IgD-negative memory B cell (primary cell): ENCODE results near the gene CDH1. TPM values are rescaled to one million over a fixed set of nuclear protein-coding genes. Genes with fewer than 3 reads are reported as not detected.

Experiments
- H3K27ac Mint-ChIP-seq, 3 donors: one replicate each; pipeline ENCODE4 v1.8.0; 2020 to 2022; ENCODE audit warnings: mild to moderate bottlenecking in 3 of 3, mixed read lengths in 3 of 3, moderate library complexity in 1 of 3
- H3K27me3 Mint-ChIP-seq: one replicate; pipeline ENCODE4 v1.8.0; 2021; ENCODE audit warnings: mixed read lengths
- H3K36me3 Mint-ChIP-seq: one replicate; pipeline ENCODE4 v1.8.0; 2020; ENCODE audit warnings: mild to moderate bottlenecking, mixed read lengths
- H3K4me1 Mint-ChIP-seq, 3 donors: one replicate each; pipeline ENCODE4 v1.8.0; 2020 to 2022; ENCODE audit warnings: mixed read lengths in 3 of 3, mild to moderate bottlenecking in 1 of 3
- H3K4me3 Mint-ChIP-seq, 4 donors: one replicate each; pipeline ENCODE4 v1.8.0; 2020 to 2022; ENCODE audit warnings: mild to moderate bottlenecking in 4 of 4, mixed read lengths in 4 of 4, moderate library complexity in 3 of 4
- H3K9me3 Mint-ChIP-seq, 3 donors: one replicate each; pipeline ENCODE4 v1.8.0; 2020 to 2021; ENCODE audit warnings: mixed read lengths in 3 of 3, mild to moderate bottlenecking in 1 of 3
- polyA plus RNA-seq: library from polyadenylated mRNA; unstranded; fragments of 300-500 nt; fragmentation: Illumina TruSeq; gene quantifications from one replicate; pipeline ENCODE4 v1.2.3, GENCODE V29; 2021

CDH1 gene
- polyA plus RNA-seq, 1 donor from 2014 or later: not detected

GRCh38 chr16:68718590-68718989 lies 18.5 kb upstream of the CDH1 start:
- peaks cover 1% of the 10 kb centered on the region for H3K36me3 Mint-ChIP-seq
- no peaks in the 10 kb centered on the region for H3K27me3 Mint-ChIP-seq
- peaks cover 0 to 3% (median 1%) of the 10 kb centered on the region in 3 donors for H3K9me3 Mint-ChIP-seq
- no peak overlapping the region for H3K27ac Mint-ChIP-seq
- peaks cover 0 to 6% (median 5%) of the 10 kb centered on the region in 3 donors for H3K4me1 Mint-ChIP-seq
- no peak overlapping the region for H3K4me3 Mint-ChIP-seq

- Mint-ChIP-seq H3K4me3 (peak overlapping the region in 1 of 4 donors; percentile 60), H3K27ac (peak overlapping the region in 1 of 3 donors; percentile 50), H3K36me3 (peaks cover 1% of the 10 kb centered on the region), H3K9me3 (peaks cover 0 to 3% (median 1%) of the 10 kb centered on the region in 3 donors), H3K4me1 (peaks cover 0 to 6% (median 5%) of the 10 kb centered on the region in 3 donors), H3K27me3 (no peaks in the 10 kb centered on the region)
These were observed 17.1 kb upstream of the CDH1 start for GRCh38 chr16:68719993-68720489.

GRCh38 chr16:68722119-68723024 lies 14.7 kb upstream of the CDH1 start:
- Mint-ChIP-seq H3K27ac (no peak overlapping the region), H3K27me3 (no peaks in the 10 kb centered on the region), H3K4me1 (peaks cover 0 to 6% (median 5%) of the 10 kb centered on the region in 3 donors), H3K36me3 (peaks cover 1% of the 10 kb centered on the region), H3K4me3 (no peak overlapping the region), H3K9me3 (no peaks in the 10 kb centered on the region)

GRCh38 chr16:68724797-68725196 lies 12.3 kb upstream of the CDH1 start:
- H3K27me3 Mint-ChIP-seq: peaks cover 4% of the 10 kb centered on the region
- H3K27ac Mint-ChIP-seq: no peak overlapping the region
- peaks cover 0 to 4% (median 4%) of the 10 kb centered on the region in 3 donors for H3K4me1 Mint-ChIP-seq
- peaks cover 2% of the 10 kb centered on the region for H3K36me3 Mint-ChIP-seq
- H3K9me3 Mint-ChIP-seq: no peaks in the 10 kb centered on the region
- H3K4me3 Mint-ChIP-seq: no peak overlapping the region

GRCh38 chr16:68728523-68728922 lies 8.6 kb upstream of the CDH1 start:
- Mint-ChIP-seq H3K27ac (peak overlapping the region in 1 of 3 donors; percentile 69), H3K9me3 (no peaks in the 10 kb centered on the region)

GRCh38 chr16:68731637-68732036 lies 5.5 kb upstream of the CDH1 start:
- no peaks in the 10 kb centered on the region for H3K4me1 Mint-ChIP-seq
- peaks cover 42% of the 10 kb centered on the region for H3K27me3 Mint-ChIP-seq
- no peak overlapping the region for H3K4me3 Mint-ChIP-seq
- no peaks in the 10 kb centered on the region for H3K9me3 Mint-ChIP-seq
- peak overlapping the region in 1 of 3 donors; percentile 64 for H3K27ac Mint-ChIP-seq
- peaks cover 2% of the 10 kb centered on the region for H3K36me3 Mint-ChIP-seq

More at GRCh38 chr16:68728523-68728922, 8.6 kb upstream of the CDH1 start:
- Mint-ChIP-seq H3K36me3 (peaks cover 2% of the 10 kb centered on the region), H3K4me1 (no peaks in the 10 kb centered on the region), H3K4me3 (no peak overlapping the region), H3K27me3 (peaks cover 20% of the 10 kb centered on the region)

- Mint-ChIP-seq H3K36me3 (peaks cover 2% of the 10 kb centered on the region), H3K9me3 (no peaks in the 10 kb centered on the region), H3K27ac (no peak overlapping the region), H3K4me3 (no peak overlapping the region), H3K27me3 (peaks cover 46% of the 10 kb centered on the region), H3K4me1 (peaks cover 0 to 2% (median 0%) of the 10 kb centered on the region in 3 donors)
These were observed 4.9 kb upstream of the CDH1 start for GRCh38 chr16:68732042-68732680.

- Mint-ChIP-seq H3K27me3 (peaks cover 49% of the 10 kb centered on the region), H3K4me1 (peaks cover 0 to 5% (median 0%) of the 10 kb centered on the region in 3 donors), H3K4me3 (no peak overlapping the region), H3K9me3 (peaks cover 0 to 1% (median 0%) of the 10 kb centered on the region in 3 donors), H3K27ac (no peak overlapping the region), H3K36me3 (peaks cover 2% of the 10 kb centered on the region)
These were observed 4.2 kb upstream of the CDH1 start for GRCh38 chr16:68732741-68733399.

- peaks cover 49% of the 10 kb centered on the region for H3K27me3 Mint-ChIP-seq
- H3K4me1 Mint-ChIP-seq: peaks cover 0 to 6% (median 2%) of the 10 kb centered on the region in 3 donors
- peaks cover 2% of the 10 kb centered on the region for H3K36me3 Mint-ChIP-seq
- H3K27ac Mint-ChIP-seq: peak overlapping the region in 1 of 3 donors; percentile 55
- no peak overlapping the region for H3K4me3 Mint-ChIP-seq
- H3K9me3 Mint-ChIP-seq: peaks cover 0 to 1% (median 0%) of the 10 kb centered on the region in 3 donors
These were observed 3.5 kb upstream of the CDH1 start for GRCh38 chr16:68733570-68733969.

- H3K4me3 Mint-ChIP-seq: no peak overlapping the region
- peaks cover 0 to 1% (median 0%) of the 10 kb centered on the region in 3 donors for H3K9me3 Mint-ChIP-seq
- peaks cover 44% of the 10 kb centered on the region for H3K27me3 Mint-ChIP-seq
- H3K36me3 Mint-ChIP-seq: no peaks in the 10 kb centered on the region
- peaks cover 0 to 7% (median 4%) of the 10 kb centered on the region in 3 donors for H3K4me1 Mint-ChIP-seq
- H3K27ac Mint-ChIP-seq: peak overlapping the region in 1 of 3 donors; percentile 59
These were observed 2.3 kb upstream of the CDH1 start for GRCh38 chr16:68734782-68735181.

- Mint-ChIP-seq H3K27ac (no peak overlapping the region), H3K4me3 (peak overlapping the region in 2 of 4 donors; percentile 65 to 85), H3K4me1 (peaks cover 12 to 20% (median 19%) of the 10 kb centered on the region in 3 donors), H3K27me3 (peaks cover 39% of the 10 kb centered on the region), H3K36me3 (no peaks in the 10 kb centered on the region), H3K9me3 (peaks cover 0 to 1% (median 0%) of the 10 kb centered on the region in 3 donors)
These were observed 531 bp upstream of the CDH1 start for GRCh38 chr16:68736561-68736960.

- Mint-ChIP-seq H3K27me3 (peaks cover 29% of the 10 kb centered on the region), H3K27ac (peak overlapping the region in 1 of 3 donors; percentile 45), H3K9me3 (peaks cover 0 to 1% (median 0%) of the 10 kb centered on the region in 3 donors), H3K4me3 (peak overlapping the region in 2 of 4 donors; percentile 21 to 35), H3K4me1 (peaks cover 12 to 21% (median 20%) of the 10 kb centered on the region in 3 donors), H3K36me3 (no peaks in the 10 kb centered on the region)
These were observed 888 bp downstream of the CDH1 start for GRCh38 chr16:68737730-68738629.

GRCh38 chr16:68739964-68740627 lies 3.0 kb downstream of the CDH1 start:
- peak overlapping the region in 2 of 4 donors; percentile 79 to 82 for H3K4me3 Mint-ChIP-seq

More at GRCh38 chr16:68739964-68740627, 3.0 kb downstream of the CDH1 start:
- peaks cover 0 to 1% (median 0%) of the 10 kb centered on the region in 3 donors for H3K9me3 Mint-ChIP-seq
- peaks cover 18% of the 10 kb centered on the region for H3K27me3 Mint-ChIP-seq
- peak overlapping the region in 1 of 3 donors; percentile 69 for H3K27ac Mint-ChIP-seq
- no peaks in the 10 kb centered on the region for H3K36me3 Mint-ChIP-seq
- H3K4me1 Mint-ChIP-seq: peaks cover 12 to 21% (median 20%) of the 10 kb centered on the region in 3 donors
